Heart right ventricle (tissue), 16 donors: Measurements from ENCODE around the gene AGFG2. TPM values are rescaled to one million over a fixed set of nuclear protein-coding genes. Genes with fewer than 3 reads are reported as not detected.

ENCODE experiments used
- ATAC-seq, 8 donors: fragments of 200-7000 bp; cut with Tn5 transposase; one replicate each; pipeline ENCODE4 v1.9.1; 2020; ENCODE audit warnings: mild to moderate bottlenecking in 8 of 8, moderate library complexity in 8 of 8, moderate number of reproducible peaks in 1 of 8
- DNase-seq, 2 donors: peaks; one replicate each; pipeline ENCODE4 v3.0.0-alpha.2; 2020
- H3K27ac ChIP-seq, 10 donors: fragments of 200-600 bp; sonication (generic) in 2 of 10; one replicate each; pipeline versions ENCODE4 v1.5.0 to v1.8.0; 2020 to 2022; ENCODE audit warnings: mild to moderate bottlenecking in 3 of 10
- H3K27me3 ChIP-seq, 7 donors: fragments of 200-600 bp; one replicate each; pipeline ENCODE4 v1.8.0; 2021 to 2022; ENCODE audit warnings: mild to moderate bottlenecking in 2 of 7
- H3K36me3 ChIP-seq, 9 donors: fragments of 200-600 bp; sonication (generic) in 1 of 9; one replicate each; pipeline versions ENCODE4 v1.5.0 to v1.8.0; 2020 to 2022; ENCODE audit warnings: mild to moderate bottlenecking in 2 of 9
- H3K4me1 ChIP-seq, 9 donors: fragments of 200-600 bp; sonication (generic) in 1 of 9; one replicate each; pipeline versions ENCODE4 v1.5.0 to v1.8.0; 2020 to 2022; ENCODE audit warnings: mild to moderate bottlenecking in 4 of 9
- H3K4me3 ChIP-seq, 10 donors: fragments of 200-600 bp; sonication (generic) in 2 of 10; one replicate each; pipeline versions ENCODE4 v1.5.0 to v1.8.0; 2020 to 2022; ENCODE audit warnings: mild to moderate bottlenecking in 7 of 10, moderate library complexity in 2 of 10
- H3K9me3 ChIP-seq, 11 donors: fragments of 200-600 bp in 10 of 11; sonication (generic) in 2 of 11; one replicate each; pipeline versions ENCODE4 v1.5.0 to v1.8.0; 2013 to 2022; ENCODE audit warnings: mild to moderate bottlenecking in 2 of 11, control low read depth in 1 of 11, moderate library complexity in 1 of 11
- CTCF ChIP-seq, 9 donors: fragments of 200-600 bp; sonication (generic) in 2 of 9; IDR thresholded peaks; one replicate each; pipeline versions ENCODE4 v1.5.0 to v1.8.0; 2021 to 2022; ENCODE audit warnings: antibody characterized with exemption in 9 of 9, mild to moderate bottlenecking in 5 of 9, moderate library complexity in 1 of 9
- WGBS, 2 donors: extraction: QIAGEN DNeasy Blood & Tissue Kit; methylation state at CpG; one replicate each; pipeline ENCODE4 v1.1.7; 2013; ENCODE audit warnings: inconsistent platforms in 1 of 2; 5-methylcytosine and 5-hydroxymethylcytosine counted together
- intact Hi-C, 10 donors: fragments of 100-400 bp; cut with DNase I; formaldehyde crosslinking; loops; one replicate each; pipeline versions ENCODE4 v1.11.1 to v1.14.2; 2022
- polyA plus RNA-seq, 2 donors: library from polyadenylated mRNA; stranded (reverse); fragments of 200-250 nt; gene quantifications; one replicate each; pipeline ENCODE4 v1.2.3, GENCODE V29; 2013
- total RNA-seq, 10 donors: library from RNA; stranded (reverse); fragmentation: NEBNext Ultra II Directional in 3 of 10; extraction: Animal tissue kit (Norgen Biotek cat#: 25700) in 3 of 10; gene quantifications; one replicate each; pipeline versions ENCODE4 v1.2.1 to v1.2.4, GENCODE V29; 2021 to 2023
- donor health status: Arrhythmogenic right ventricular cardiomyopathy.
- donor health status: ischemic (EF 13 %, LVEDD 7.1; RV severe dilation, severe dysfunction).
- donor health status: healthy with polysubstance abuse.
- donor health status: DM: no; HTN: yes; CAD: no.
- donor health status: DM: no; HTN: no; CAD: no.
- donor health status: ischemic (EF 25% LVEDD 6.9; RV normal size, moderate dysfunction).
- donor health status: ischemic (EF 25% LVEDD 5.7; RV mildly dilated, moderate dysfunction).
- donor health status: healthy.
- donor health status: DM: yes; HTN: yes; CAD: no.
- donor health status: Ischemic cardiomyopathy.
- donor health status: ischemic (EF 35%, LVEDD 5.7; RV mildly dilated, moderate dysfunction).
- donor health status: nonischemic (EF 11% LVEDD 7.7; RV severe dilation, severe dysfunction).
- donor health status: DM: yes; HTN: yes; CAD: no.
- donor health status: PGD.
- donor health status: ischemic (EF 29% LVEDD 5.4; RV normal size, mild dysfunction).
- donor health status: nonischemic (EF 23%, LVEDD 6.1; RV moderate dilation, normal function).

AGFG2 gene
- total and polyA plus RNA-seq, 12 donors: 9.9 to 35.8 (median 27.3) TPM

DNA sequence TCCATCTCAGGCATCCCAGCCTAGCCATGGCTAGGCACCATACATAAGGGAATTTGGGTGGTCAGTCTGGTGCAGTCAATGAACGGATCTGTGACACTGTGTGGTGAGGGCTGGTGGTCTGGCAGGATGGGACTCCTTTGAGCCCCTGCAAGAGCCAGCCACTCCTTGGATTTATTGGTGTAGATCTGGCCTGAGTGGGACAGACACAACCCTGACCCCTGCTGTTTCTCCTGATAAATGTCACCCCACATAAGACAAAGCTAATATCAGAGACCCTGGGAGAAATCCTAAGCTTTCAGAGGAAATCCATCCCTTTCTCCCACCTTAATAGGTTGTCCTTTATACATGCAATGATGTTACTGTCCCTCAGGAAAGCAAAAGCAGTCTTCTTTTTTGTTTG lies 49.4 kb downstream of the AGFG2 start:
- ATAC-seq (no peak), DNase-seq (no peak)
- Histone ChIP-seq H3K4me3 (no peak overlapping the region), H3K4me1 (peaks cover 5 to 51% (median 39%) of the 10 kb centered on the region in 9 donors), H3K27ac (no peak overlapping the region), H3K27me3 (peaks cover 0 to 14% (median 0%) of the 10 kb centered on the region in 7 donors), H3K36me3 (no peaks in the 10 kb centered on the region), H3K9me3 (no peaks in the 10 kb centered on the region)
- peak in 7 of 9 donors; percentile 25 to 48 (median 28) for TF ChIP-seq CTCF (IDR thresholded peaks at IDR 0.05)
- intact Hi-C loops: no loop called here
- 79 to 87% methylated on average over 1 of the region's 1 CpG for WGBS, 2 donors

DNA sequence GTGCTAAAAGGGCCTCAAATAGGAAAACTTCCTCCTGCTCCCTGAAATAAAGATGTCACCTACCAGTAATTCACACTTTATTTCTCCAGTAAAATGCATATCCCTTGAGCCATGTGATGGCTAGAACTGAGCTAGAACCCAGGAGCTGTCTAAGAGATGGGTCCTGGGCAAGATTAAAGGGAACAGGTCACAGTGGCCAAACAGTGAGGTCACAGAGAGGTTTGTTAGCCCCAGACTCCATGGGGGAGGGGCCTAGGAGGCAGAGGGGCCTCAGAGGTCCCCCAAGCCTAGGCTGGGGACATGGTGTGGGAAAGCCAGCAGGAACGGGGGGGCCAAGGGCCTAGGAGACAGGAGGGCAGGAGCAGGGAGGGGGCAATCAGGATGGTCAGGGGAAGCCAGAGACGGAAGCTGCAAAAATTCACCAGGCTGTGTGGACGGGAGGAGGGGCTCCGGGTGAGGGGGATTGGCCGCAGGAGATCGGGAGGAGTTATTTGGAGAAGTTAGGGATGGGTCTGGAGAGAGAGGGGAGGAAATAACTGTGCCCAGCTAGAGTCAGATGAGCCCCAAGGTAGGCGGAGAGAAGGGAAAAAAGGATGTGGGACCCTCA lies 50.4 kb downstream of the AGFG2 start:
- no peak for ATAC-seq
- Histone ChIP-seq H3K36me3 (no peaks in the 10 kb centered on the region), H3K27ac (peak overlapping the region in 8 of 10 donors; percentile 60 to 84 (median 70)), H3K4me3 (peak overlapping the region in 7 of 10 donors; percentile 24 to 47 (median 41)), H3K27me3 (peaks cover 0 to 14% (median 0%) of the 10 kb centered on the region in 7 donors), H3K9me3 (no peaks in the 10 kb centered on the region), H3K4me1 (peaks cover 4 to 41% (median 29%) of the 10 kb centered on the region in 9 donors)
- no peak for TF ChIP-seq CTCF (IDR thresholded peaks at IDR 0.05)
- WGBS, 2 donors: 52 to 56% methylated on average over 7 of the region's 7 CpGs
- intact Hi-C loops: no loop called here
- no peak for DNase-seq

- peaks cover 4 to 33% (median 22%) of the 10 kb centered on the region in 9 donors for H3K4me1 ChIP-seq
- H3K36me3 ChIP-seq: no peaks in the 10 kb centered on the region
- peak overlapping the region in 9 of 10 donors; percentile 58 to 84 (median 70) for H3K27ac ChIP-seq
- ATAC-seq: no peak
- H3K27me3 ChIP-seq: peaks cover 0 to 14% (median 0%) of the 10 kb centered on the region in 7 donors
- no peaks in the 10 kb centered on the region for H3K9me3 ChIP-seq
- 29 to 44% methylated on average over 20 of the region's 20 CpGs for whole genome bisulfite sequencing, 2 donors
- peak; percentile 61 to 71 for DNase-seq
- intact Hi-C loops: no loop called here
- H3K4me3 ChIP-seq: peak overlapping the region in 8 of 10 donors; percentile 13 to 47 (median 38)
- no peak for TF ChIP-seq CTCF (IDR thresholded peaks at IDR 0.05)
Observed at GRCh38 chr7:100590077-100590737, 51.2 kb downstream of the AGFG2 start.

GRCh38 chr7:100591596-100591995 lies 52.6 kb downstream of the AGFG2 start:
- 95% methylated on average over 17 of the region's 17 CpGs for WGBS, 2 donors
- no peak for ATAC-seq
- Histone ChIP-seq H3K27me3 (peaks cover 0 to 14% (median 0%) of the 10 kb centered on the region in 7 donors), H3K9me3 (no peaks in the 10 kb centered on the region), H3K36me3 (no peaks in the 10 kb centered on the region), H3K4me3 (no peak overlapping the region), H3K27ac (no peak overlapping the region), H3K4me1 (peaks cover 4 to 30% (median 19%) of the 10 kb centered on the region in 9 donors)
- no peak for TF ChIP-seq CTCF (IDR thresholded peaks at IDR 0.05)
- no peak for DNase-seq
- intact Hi-C loops: no loop called here
